RWPE2 (cell line): Measurements from ENCODE around the gene ZNFX1.

Experiments
- ATAC-seq: fragments of 200-7000 bp; cut with Tn5 transposase; 3 replicates; pipeline ENCODE4 v1.9.1; 2021; ENCODE audit warnings: low read depth
- DNase-seq: peaks from one replicate; pipeline ENCODE4 v3.0.0-alpha.2; 2020; ENCODE audit warnings: low spot score
- H3K27ac ChIP-seq: fragments of 450-650 bp; 2 replicates; pipeline ENCODE4 v1.5.1; 2017; ENCODE audit warnings: mild to moderate bottlenecking; ENCODE audit not compliant: poor library complexity, severe bottlenecking
- H3K27me3 ChIP-seq: fragments of 250-450 bp; sonication (Bioruptor Pico); 2 replicates; pipeline ENCODE4 v1.5.1; 2021; ENCODE audit warnings: mild to moderate bottlenecking, moderate library complexity; ENCODE audit not compliant: insufficient read depth, poor library complexity, severe bottlenecking
- H3K36me3 ChIP-seq: fragments of 250-450 bp; sonication (Bioruptor Pico); 2 replicates; pipeline ENCODE4 v1.5.1; 2020; ENCODE audit warnings: low read depth, mild to moderate bottlenecking, moderate library complexity
- H3K4me1 ChIP-seq: fragments of 250-450 bp; sonication (Bioruptor Pico); 2 replicates; pipeline ENCODE4 v1.5.1; 2021; ENCODE audit warnings: mild to moderate bottlenecking, moderate library complexity; ENCODE audit not compliant: insufficient read depth, poor library complexity, severe bottlenecking
- H3K4me3 ChIP-seq: fragments of 250-450 bp; sonication (Bioruptor Pico); 2 replicates; pipeline ENCODE4 v1.5.1; 2021; ENCODE audit warnings: mild to moderate bottlenecking, moderate library complexity; ENCODE audit not compliant: severe bottlenecking
- H3K9me3 ChIP-seq: fragments of 250-450 bp; sonication (Bioruptor Pico); 2 replicates; pipeline ENCODE4 v1.5.1; 2021; ENCODE audit warnings: mild to moderate bottlenecking, moderate library complexity; ENCODE audit not compliant: severe bottlenecking
- CTCF ChIP-seq: fragments of 450-650 bp; IDR thresholded peaks from one replicate; pipeline ENCODE4 v1.5.1; 2017; ENCODE audit warnings: mild to moderate bottlenecking, moderate library complexity; ENCODE audit not compliant: poor library complexity, severe bottlenecking

ZNFX1 gene

GRCh38 chr20:49291200-49291599 lies 13.3 kb upstream of the ZNFX1 start:
- ATAC-seq (peak; percentile 2), DNase-seq (no peak)
- H3K27ac ChIP-seq = no peak overlapping the region
- peaks cover 29% of the 10 kb centered on the region for H3K4me1 ChIP-seq
- H3K36me3 ChIP-seq = peaks cover 57% of the 10 kb centered on the region
- peaks cover 10% of the 10 kb centered on the region for H3K9me3 ChIP-seq
- TF ChIP-seq CTCF = no peak
- no peak overlapping the region for H3K4me3 ChIP-seq
- H3K27me3 ChIP-seq = no peaks in the 10 kb centered on the region

- peak; percentile 1; the same call in 2 of the 3 replicates for ATAC-seq
- H3K27ac ChIP-seq = no peak overlapping the region
- DNase-seq = no peak
These were observed 12.8 kb upstream of the ZNFX1 start for GRCh38 chr20:49290608-49291191.

GRCh38 chr20:49288784-49289696 lies 11.2 kb upstream of the ZNFX1 start:
- DNase-seq (no peak), ATAC-seq (peak; percentile 7; the same call in 1 of the 3 replicates)
- Histone ChIP-seq H3K27ac (peak overlapping the region; percentile 87), H3K9me3 (peaks cover 19% of the 10 kb centered on the region), H3K4me1 (peaks cover 39% of the 10 kb centered on the region), H3K36me3 (peaks cover 78% of the 10 kb centered on the region), H3K27me3 (no peaks in the 10 kb centered on the region), H3K4me3 (no peak overlapping the region)
- TF ChIP-seq CTCF = no peak

More at GRCh38 chr20:49290608-49291191, 12.8 kb upstream of the ZNFX1 start:
- no peak for TF ChIP-seq CTCF
- Histone ChIP-seq H3K36me3 (peaks cover 62% of the 10 kb centered on the region), H3K9me3 (peaks cover 14% of the 10 kb centered on the region), H3K27me3 (no peaks in the 10 kb centered on the region), H3K4me3 (no peak overlapping the region), H3K4me1 (peaks cover 32% of the 10 kb centered on the region)

GRCh38 chr20:49288250-49288751 lies 10.4 kb upstream of the ZNFX1 start:
- Histone ChIP-seq H3K36me3 (peaks cover 86% of the 10 kb centered on the region), H3K27ac (peak overlapping the region; percentile 87), H3K4me3 (no peak overlapping the region), H3K9me3 (peaks cover 19% of the 10 kb centered on the region), H3K27me3 (no peaks in the 10 kb centered on the region), H3K4me1 (peaks cover 44% of the 10 kb centered on the region)
- no peak for DNase-seq
- no peak for TF ChIP-seq CTCF
- ATAC-seq = no peak
